Measurements from ENCODE around the gene KERA. TPM values are rescaled to one million over a fixed set of nuclear protein-coding genes. Genes with fewer than 3 reads are reported as not detected.

The KERA gene
- not detected for polyA plus RNA-seq (2013, experiment 1 of 2)
- not detected for polyA plus RNA-seq (2013, experiment 2 of 2)

GRCh38 chr12:91057368-91058165 is at the start of gene KERA:
Gene KERA (minus strand): TSS chr12:91058024. CDS start chr12:91056281, 1,743 bp downstream.
- Histone ChIP-seq H3K18ac (ENCODE audit: low read length) (no peak within 1 kb of the TSS), H3K27me3 (ENCODE audit: control insufficient read depth in 3 of 3, insufficient read depth in 3 of 3, low read depth in 1 of 3, low read length in 3 of 3) (no peaks in the 10 kb centered on the region), H3K27ac (replicated peaks; ENCODE audit: low read length) (no peak within 1 kb of the TSS), H2BK12ac (ENCODE audit: low read length) (no peak within 1 kb of the TSS), H2BK5ac (ENCODE audit: low read length) (no peak within 1 kb of the TSS), H3K4ac (ENCODE audit: low read length) (no peak within 1 kb of the TSS), H2AFZ (ENCODE audit: low read length) (no peak within 1 kb of the TSS), H3K23ac (ENCODE audit: low read depth, low read length, poor library complexity) (no peak within 1 kb of the TSS), H2BK15ac (ENCODE audit: low read length) (no peak within 1 kb of the TSS), H3K36me3 (replicated peaks in 1 of 2; ENCODE audit: control insufficient read depth in 2 of 2, insufficient read depth in 2 of 2, low read length in 2 of 2) (no peaks in the 10 kb centered on the region), H3K4me2 (ENCODE audit: insufficient read depth, low read length, poor library complexity, severe bottlenecking) (no peak within 1 kb of the TSS), H3K9me3 (replicated peaks in 1 of 2; ENCODE audit: control insufficient read depth in 2 of 2, insufficient read depth in 1 of 2, low read depth in 1 of 2, low read length in 2 of 2) (no peaks in the 10 kb centered on the region), H3K4me1 (ENCODE audit: control insufficient read depth in 2 of 2, insufficient read depth in 1 of 2, low read depth in 1 of 2, low read length in 2 of 2) (no peaks in the 10 kb centered on the region), H3K14ac (ENCODE audit: low read length) (no peak within 1 kb of the TSS), H3K4me3 (ENCODE audit: low read length in 2 of 2) (no peak within 1 kb of the TSS), H3K79me1 (ENCODE audit: low read depth, low read length) (no peaks in the 10 kb centered on the region), H2AK5ac (ENCODE audit: low read depth, low read length) (no peak within 1 kb of the TSS), H2BK120ac (ENCODE audit: low read depth, low read length) (no peak within 1 kb of the TSS), H4K91ac (ENCODE audit: low read depth, low read length, poor library complexity) (no peak within 1 kb of the TSS), H3K9ac (ENCODE audit: low read depth, low read length, poor library complexity) (no peak within 1 kb of the TSS), H4K8ac (ENCODE audit: low read depth, low read length) (no peak within 1 kb of the TSS)
- no CpG with 5 or more reads among the region's 9 CpGs for WGBS, 2 donors (ENCODE audit: extremely low coverage in 2 of 2, insufficient read length in 2 of 2, insufficient replicate concordance in 1 of 2)
- no peak for DNase-seq (ENCODE audit: low spot score)

GRCh38 chr12:91106283-91106682 is 48.5 kb upstream of the KERA start:
- no peaks in the 10 kb centered on the region for H3K79me1 ChIP-seq (ENCODE audit: low read depth, low read length)
- no peaks in the 10 kb centered on the region for H3K27me3 ChIP-seq (ENCODE audit: control insufficient read depth in 3 of 3, insufficient read depth in 3 of 3, low read depth in 1 of 3, low read length in 3 of 3)
- no peak overlapping the region for H3K23ac ChIP-seq (ENCODE audit: low read depth, low read length, poor library complexity)
- no peak overlapping the region for H3K14ac ChIP-seq (ENCODE audit: low read length)
- no peak overlapping the region for H2AFZ ChIP-seq (ENCODE audit: low read length)
- H3K9me3 ChIP-seq (replicated peaks in 1 of 2; ENCODE audit: control insufficient read depth in 2 of 2, insufficient read depth in 1 of 2, low read depth in 1 of 2, low read length in 2 of 2) = no peaks in the 10 kb centered on the region
- no peak overlapping the region for H4K91ac ChIP-seq (ENCODE audit: low read depth, low read length, poor library complexity)
- H3K9ac ChIP-seq (ENCODE audit: low read depth, low read length, poor library complexity) = no peak overlapping the region
- no peak for DNase-seq (ENCODE audit: low spot score)
- H2BK12ac ChIP-seq (ENCODE audit: low read length) = no peak overlapping the region
- no peak overlapping the region for H3K4me3 ChIP-seq (ENCODE audit: low read length in 2 of 2)
- no peak overlapping the region for H2BK15ac ChIP-seq (ENCODE audit: low read length)
- H3K36me3 ChIP-seq (replicated peaks in 1 of 2; ENCODE audit: control insufficient read depth in 2 of 2, insufficient read depth in 2 of 2, low read length in 2 of 2) = no peaks in the 10 kb centered on the region
- no peak overlapping the region for H3K27ac ChIP-seq (replicated peaks; ENCODE audit: low read length)
- no peak overlapping the region for H3K4ac ChIP-seq (ENCODE audit: low read length)
- H2BK120ac ChIP-seq (ENCODE audit: low read depth, low read length) = no peak overlapping the region
- H2AK5ac ChIP-seq (ENCODE audit: low read depth, low read length) = no peak overlapping the region
- H4K8ac ChIP-seq (ENCODE audit: low read depth, low read length) = no peak overlapping the region
- no peak overlapping the region for H3K4me2 ChIP-seq (ENCODE audit: insufficient read depth, low read length, poor library complexity, severe bottlenecking)
- H3K18ac ChIP-seq (ENCODE audit: low read length) = no peak overlapping the region
- peaks cover 2 to 3% of the 10 kb centered on the region in 2 donors for H3K4me1 ChIP-seq (ENCODE audit: control insufficient read depth in 2 of 2, insufficient read depth in 1 of 2, low read depth in 1 of 2, low read length in 2 of 2)
- H2BK5ac ChIP-seq (ENCODE audit: low read length) = no peak overlapping the region

GRCh38 chr12:91105807-91106206 is 48.0 kb upstream of the KERA start:
- H2BK12ac ChIP-seq (ENCODE audit: low read length) = no peak overlapping the region
- H3K27ac ChIP-seq (replicated peaks; ENCODE audit: low read length) = no peak overlapping the region
- no peak overlapping the region for H4K8ac ChIP-seq (ENCODE audit: low read depth, low read length)
- no peaks in the 10 kb centered on the region for H3K27me3 ChIP-seq (ENCODE audit: control insufficient read depth in 3 of 3, insufficient read depth in 3 of 3, low read depth in 1 of 3, low read length in 3 of 3)
- H2AK5ac ChIP-seq (ENCODE audit: low read depth, low read length) = no peak overlapping the region
- no peak overlapping the region for H2BK120ac ChIP-seq (ENCODE audit: low read depth, low read length)
- no peak overlapping the region for H4K91ac ChIP-seq (ENCODE audit: low read depth, low read length, poor library complexity)
- no peaks in the 10 kb centered on the region for H3K36me3 ChIP-seq (replicated peaks in 1 of 2; ENCODE audit: control insufficient read depth in 2 of 2, insufficient read depth in 2 of 2, low read length in 2 of 2)
- no peak overlapping the region for H2AFZ ChIP-seq (ENCODE audit: low read length)
- H3K9ac ChIP-seq (ENCODE audit: low read depth, low read length, poor library complexity) = no peak overlapping the region
- H3K4ac ChIP-seq (ENCODE audit: low read length) = no peak overlapping the region
- H3K79me1 ChIP-seq (ENCODE audit: low read depth, low read length) = no peaks in the 10 kb centered on the region
- no peak overlapping the region for H2BK5ac ChIP-seq (ENCODE audit: low read length)
- no peak overlapping the region for H3K4me2 ChIP-seq (ENCODE audit: insufficient read depth, low read length, poor library complexity, severe bottlenecking)
- H3K4me1 ChIP-seq (ENCODE audit: control insufficient read depth in 2 of 2, insufficient read depth in 1 of 2, low read depth in 1 of 2, low read length in 2 of 2) = no peaks in the 10 kb centered on the region
- H3K14ac ChIP-seq (ENCODE audit: low read length) = no peak overlapping the region
- H3K23ac ChIP-seq (ENCODE audit: low read depth, low read length, poor library complexity) = no peak overlapping the region
- no peak overlapping the region for H2BK15ac ChIP-seq (ENCODE audit: low read length)
- no peak overlapping the region for H3K18ac ChIP-seq (ENCODE audit: low read length)
- DNase-seq (ENCODE audit: low spot score) = no peak
- H3K4me3 ChIP-seq (ENCODE audit: low read length in 2 of 2) = no peak overlapping the region
- no peaks in the 10 kb centered on the region for H3K9me3 ChIP-seq (replicated peaks in 1 of 2; ENCODE audit: control insufficient read depth in 2 of 2, insufficient read depth in 1 of 2, low read depth in 1 of 2, low read length in 2 of 2)
- WGBS, 2 donors (ENCODE audit: extremely low coverage in 2 of 2, insufficient read length in 2 of 2, insufficient replicate concordance in 1 of 2) = no CpG with 5 or more reads among the region's 5 CpGs

- Histone ChIP-seq H3K18ac (ENCODE audit: low read length) (no peak overlapping the region), H4K91ac (ENCODE audit: low read depth, low read length, poor library complexity) (no peak overlapping the region), H3K4me2 (ENCODE audit: insufficient read depth, low read length, poor library complexity, severe bottlenecking) (no peak overlapping the region), H3K27me3 (ENCODE audit: control insufficient read depth in 3 of 3, insufficient read depth in 3 of 3, low read depth in 1 of 3, low read length in 3 of 3) (no peaks in the 10 kb centered on the region), H3K14ac (ENCODE audit: low read length) (no peak overlapping the region), H3K27ac (replicated peaks; ENCODE audit: low read length) (no peak overlapping the region), H3K36me3 (replicated peaks in 1 of 2; ENCODE audit: control insufficient read depth in 2 of 2, insufficient read depth in 2 of 2, low read length in 2 of 2) (no peaks in the 10 kb centered on the region), H2AK5ac (ENCODE audit: low read depth, low read length) (no peak overlapping the region), H4K8ac (ENCODE audit: low read depth, low read length) (no peak overlapping the region), H2BK120ac (ENCODE audit: low read depth, low read length) (no peak overlapping the region), H3K4ac (ENCODE audit: low read length) (no peak overlapping the region), H2BK12ac (ENCODE audit: low read length) (no peak overlapping the region), H2BK15ac (ENCODE audit: low read length) (no peak overlapping the region), H3K79me1 (ENCODE audit: low read depth, low read length) (no peaks in the 10 kb centered on the region), H3K4me3 (ENCODE audit: low read length in 2 of 2) (no peak overlapping the region), H3K4me1 (ENCODE audit: control insufficient read depth in 2 of 2, insufficient read depth in 1 of 2, low read depth in 1 of 2, low read length in 2 of 2) (no peaks in the 10 kb centered on the region), H3K9me3 (replicated peaks in 1 of 2; ENCODE audit: control insufficient read depth in 2 of 2, insufficient read depth in 1 of 2, low read depth in 1 of 2, low read length in 2 of 2) (no peaks in the 10 kb centered on the region), H2BK5ac (ENCODE audit: low read length) (no peak overlapping the region), H3K9ac (ENCODE audit: low read depth, low read length, poor library complexity) (no peak overlapping the region), H2AFZ (ENCODE audit: low read length) (no peak overlapping the region), H3K23ac (ENCODE audit: low read depth, low read length, poor library complexity) (no peak overlapping the region)
- DNase-seq (ENCODE audit: low spot score) = no peak
- WGBS, 2 donors (ENCODE audit: extremely low coverage in 2 of 2, insufficient read length in 2 of 2, insufficient replicate concordance in 1 of 2) = no CpG with 5 or more reads among the region's 1 CpG
Observed at GRCh38 chr12:91104812-91105466, 47.1 kb upstream of the KERA start.

Data from neuronal stem cell (in vitro differentiated cells).